Upper lobe of left lung (tissue), 4 donors: ENCODE results near the gene DNER.
A peak's percentile ranks its signal among the peaks of the same experiment; 100 is the strongest.

Experiments used
- CTCF ChIP-seq, 6 experiments: fragments of 450-650 bp in 4 of 6; fragments of 200-600 bp in 2 of 6; sonication (generic) in 2 of 6; IDR thresholded peaks; one replicate each; pipeline ENCODE4 v1.5.1; 2016 to 2019; ENCODE audit warnings: antibody characterized with exemption in 6 of 6
- EP300 ChIP-seq, 4 donors: sonication (generic); formaldehyde crosslinking; IDR thresholded peaks; one replicate each; pipeline ENCODE4 v1.5.1; 2017; ENCODE audit warnings: antibody characterized with exemption in 4 of 4, control low read depth in 2 of 4

DNA sequence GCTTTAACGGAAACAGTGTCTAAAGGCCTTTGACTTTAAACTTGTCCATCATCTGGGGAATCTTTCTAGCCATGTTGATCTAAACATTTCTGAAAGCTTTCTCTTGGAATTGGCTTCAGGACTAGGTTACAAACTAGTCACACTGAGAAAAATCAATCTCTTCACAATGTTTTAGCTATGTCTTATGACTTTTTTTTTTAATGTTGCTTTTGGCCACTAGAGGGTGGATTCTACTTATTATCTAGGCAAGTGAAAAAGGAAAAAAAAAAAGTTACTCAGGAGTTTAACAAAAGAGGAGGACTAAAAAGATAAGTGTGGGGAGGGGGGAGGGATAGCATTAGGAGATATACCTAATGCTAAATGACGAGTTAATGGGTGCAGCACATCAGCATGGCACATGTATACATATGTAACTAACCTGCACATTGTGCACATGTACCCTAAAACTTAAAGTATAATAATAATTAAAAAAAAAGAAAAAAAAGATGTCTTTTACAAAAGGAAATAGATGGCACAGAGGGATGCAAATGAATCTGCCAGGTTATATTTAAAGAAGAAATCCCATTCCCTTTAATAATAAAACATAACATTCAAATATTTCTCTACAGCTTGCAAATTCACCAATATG, 282.9 kb downstream of the DNER start:
- peak in 5 of 6 experiments; percentile 15 to 48 (median 35) for TF ChIP-seq CTCF (IDR thresholded peaks at IDR 0.05)
- no peak for TF ChIP-seq EP300 (IDR thresholded peaks at IDR 0.05)
